ENCODE measurements around the gene TIAM1.

Gene TIAM1, protein sequence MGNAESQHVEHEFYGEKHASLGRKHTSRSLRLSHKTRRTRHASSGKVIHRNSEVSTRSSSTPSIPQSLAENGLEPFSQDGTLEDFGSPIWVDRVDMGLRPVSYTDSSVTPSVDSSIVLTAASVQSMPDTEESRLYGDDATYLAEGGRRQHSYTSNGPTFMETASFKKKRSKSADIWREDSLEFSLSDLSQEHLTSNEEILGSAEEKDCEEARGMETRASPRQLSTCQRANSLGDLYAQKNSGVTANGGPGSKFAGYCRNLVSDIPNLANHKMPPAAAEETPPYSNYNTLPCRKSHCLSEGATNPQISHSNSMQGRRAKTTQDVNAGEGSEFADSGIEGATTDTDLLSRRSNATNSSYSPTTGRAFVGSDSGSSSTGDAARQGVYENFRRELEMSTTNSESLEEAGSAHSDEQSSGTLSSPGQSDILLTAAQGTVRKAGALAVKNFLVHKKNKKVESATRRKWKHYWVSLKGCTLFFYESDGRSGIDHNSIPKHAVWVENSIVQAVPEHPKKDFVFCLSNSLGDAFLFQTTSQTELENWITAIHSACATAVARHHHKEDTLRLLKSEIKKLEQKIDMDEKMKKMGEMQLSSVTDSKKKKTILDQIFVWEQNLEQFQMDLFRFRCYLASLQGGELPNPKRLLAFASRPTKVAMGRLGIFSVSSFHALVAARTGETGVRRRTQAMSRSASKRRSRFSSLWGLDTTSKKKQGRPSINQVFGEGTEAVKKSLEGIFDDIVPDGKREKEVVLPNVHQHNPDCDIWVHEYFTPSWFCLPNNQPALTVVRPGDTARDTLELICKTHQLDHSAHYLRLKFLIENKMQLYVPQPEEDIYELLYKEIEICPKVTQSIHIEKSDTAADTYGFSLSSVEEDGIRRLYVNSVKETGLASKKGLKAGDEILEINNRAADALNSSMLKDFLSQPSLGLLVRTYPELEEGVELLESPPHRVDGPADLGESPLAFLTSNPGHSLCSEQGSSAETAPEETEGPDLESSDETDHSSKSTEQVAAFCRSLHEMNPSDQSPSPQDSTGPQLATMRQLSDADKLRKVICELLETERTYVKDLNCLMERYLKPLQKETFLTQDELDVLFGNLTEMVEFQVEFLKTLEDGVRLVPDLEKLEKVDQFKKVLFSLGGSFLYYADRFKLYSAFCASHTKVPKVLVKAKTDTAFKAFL (N-terminal part only)

DNA sequence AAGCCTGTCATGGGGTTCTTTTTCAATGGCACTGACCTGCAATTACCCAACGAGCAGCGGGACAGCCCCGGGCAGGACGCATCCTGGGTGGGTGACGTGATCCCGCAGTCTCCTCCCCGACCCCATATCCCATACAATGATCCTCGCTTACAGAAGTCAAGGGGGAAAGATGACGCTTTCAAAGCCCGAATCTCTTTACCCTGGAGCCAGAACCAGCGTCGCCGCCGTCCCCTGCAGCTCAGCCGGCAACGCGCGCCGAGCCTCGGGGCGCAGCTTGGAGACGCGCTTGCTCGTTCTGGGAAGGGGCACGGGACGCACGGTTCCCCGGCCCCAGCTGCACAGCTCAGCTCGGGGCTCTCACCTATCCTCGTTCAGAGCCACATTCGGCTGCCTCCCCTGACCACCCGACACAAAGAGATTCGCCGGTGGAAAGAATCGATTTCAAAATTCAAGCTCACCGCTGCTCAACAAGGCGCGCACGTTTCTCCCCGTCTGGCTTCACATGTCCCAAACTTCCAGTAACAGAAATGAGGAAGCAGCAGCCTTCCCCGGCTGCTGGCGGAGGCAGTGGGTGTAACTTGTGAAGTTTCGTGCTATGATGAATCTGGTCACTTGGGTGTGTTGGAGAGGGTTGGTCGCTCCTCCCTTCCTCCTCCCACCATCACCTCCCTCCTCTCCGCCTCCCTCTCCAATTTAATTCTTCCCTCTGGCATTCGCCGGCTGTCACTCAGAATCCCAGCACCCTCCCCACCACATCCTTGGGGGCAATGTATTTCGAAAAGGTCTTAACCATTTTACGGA is at the start of gene TIAM1:
Gene TIAM1 (minus strand): TSS at position 582 of the 801 bp plus-strand sequence. CDS start 77,289 bp downstream, outside the sequence.
- Histone ChIP-seq H3K36me3 (ENCODE audit: insufficient read depth, low read length) (no peaks in the 10 kb centered on the region), H3K27me3 (ENCODE audit: insufficient read depth, low read length) (no peaks in the 10 kb centered on the region), H3K9me3 (ENCODE audit: low read length) (no peaks in the 10 kb centered on the region), H3K4me3 (ENCODE audit: low read length) (peak within 1 kb of the TSS; percentile 64), H3K4me1 (ENCODE audit: insufficient read depth, low read length) (peaks cover 25% of the 10 kb centered on the region), H2AFZ (ENCODE audit: low read depth, low read length) (peak within 1 kb of the TSS; percentile 71)

DNA sequence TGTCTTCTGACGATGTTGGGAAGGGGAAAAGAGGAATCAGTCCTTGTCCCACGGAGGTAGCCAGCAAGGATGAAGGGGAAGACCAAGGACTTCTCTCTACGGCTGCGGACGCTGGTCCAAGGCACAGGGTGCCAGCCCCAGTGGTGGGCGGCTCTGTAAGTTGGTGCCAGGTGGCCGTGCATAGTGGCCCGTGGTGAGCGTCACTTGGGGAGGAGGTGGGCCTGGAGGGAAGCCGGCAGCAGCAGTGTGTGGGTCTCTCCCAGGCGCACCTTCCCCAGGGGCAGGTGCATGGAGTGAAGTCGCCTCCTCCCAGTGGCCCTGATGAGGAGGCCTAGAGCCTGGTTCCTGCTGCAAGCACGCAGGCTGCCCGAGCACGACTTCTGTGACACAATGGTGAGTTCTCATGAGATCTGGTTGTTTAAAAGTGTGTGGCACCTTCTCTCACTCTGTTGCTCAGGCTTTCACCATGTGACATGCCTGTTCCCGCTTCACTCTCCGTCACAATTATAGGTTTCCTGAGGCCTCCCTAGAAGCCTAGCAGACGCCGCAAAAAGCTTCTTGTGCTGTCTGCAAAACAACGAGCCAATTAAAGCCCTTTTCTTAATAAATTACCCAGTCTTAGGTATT is 43.6 kb upstream of the TIAM1 start:
- H3K4me3 ChIP-seq (ENCODE audit: low read length) = no peak overlapping the region
- no peaks in the 10 kb centered on the region for H3K27me3 ChIP-seq (ENCODE audit: insufficient read depth, low read length)
- H3K4me1 ChIP-seq (ENCODE audit: insufficient read depth, low read length) = peaks cover 2% of the 10 kb centered on the region
- H2AFZ ChIP-seq (ENCODE audit: low read depth, low read length) = no peak overlapping the region
- no peaks in the 10 kb centered on the region for H3K36me3 ChIP-seq (ENCODE audit: insufficient read depth, low read length)
- H3K9me3 ChIP-seq (ENCODE audit: low read length) = no peaks in the 10 kb centered on the region

DNA sequence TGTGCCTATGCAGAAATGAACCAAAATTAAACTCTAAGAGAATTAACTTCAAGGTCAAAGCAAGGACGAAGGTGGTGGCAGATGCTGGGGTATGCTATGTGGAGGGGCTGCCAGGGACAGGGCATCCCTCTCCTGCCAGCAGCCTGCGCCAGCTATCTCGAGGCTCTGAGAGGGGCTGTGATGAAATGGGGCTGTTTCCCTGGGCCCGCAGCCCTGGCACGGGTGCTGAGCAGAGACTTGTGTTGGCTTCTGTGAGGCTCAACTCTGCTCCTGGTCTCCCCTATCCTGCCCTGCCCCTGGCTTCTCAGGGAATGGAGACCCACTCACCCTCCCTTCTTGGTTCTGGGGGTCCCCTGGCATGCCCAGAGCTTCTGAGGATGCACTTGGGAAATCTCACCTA is 41.9 kb upstream of the TIAM1 start:
- Histone ChIP-seq H2AFZ (ENCODE audit: low read depth, low read length) (no peak overlapping the region), H3K27me3 (ENCODE audit: insufficient read depth, low read length) (no peaks in the 10 kb centered on the region), H3K4me1 (ENCODE audit: insufficient read depth, low read length) (peaks cover 2% of the 10 kb centered on the region), H3K4me3 (ENCODE audit: low read length) (no peak overlapping the region), H3K9me3 (ENCODE audit: low read length) (no peaks in the 10 kb centered on the region), H3K36me3 (ENCODE audit: insufficient read depth, low read length) (no peaks in the 10 kb centered on the region)

DNA sequence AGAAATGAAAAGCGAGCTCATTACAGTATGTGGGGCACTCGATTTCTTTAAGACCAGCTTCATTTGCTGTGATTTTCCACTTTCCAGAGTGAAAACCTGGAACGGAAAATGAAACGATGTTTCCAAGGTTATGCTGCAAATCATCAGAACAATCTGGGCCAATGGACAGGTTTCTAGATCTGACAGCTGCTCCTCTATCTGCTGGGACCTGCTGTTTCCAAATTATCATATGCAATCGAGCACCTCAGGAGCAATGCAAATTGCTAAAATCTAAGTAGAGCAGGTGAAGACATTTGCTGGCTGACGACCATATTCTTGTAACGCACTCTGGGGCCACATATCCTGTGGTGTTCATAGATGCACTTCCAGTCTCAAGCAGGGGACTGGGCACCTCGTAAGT is 39.7 kb upstream of the TIAM1 start:
- Histone ChIP-seq H3K36me3 (ENCODE audit: insufficient read depth, low read length) (no peaks in the 10 kb centered on the region), H3K4me1 (ENCODE audit: insufficient read depth, low read length) (peaks cover 2% of the 10 kb centered on the region), H3K9me3 (ENCODE audit: low read length) (no peaks in the 10 kb centered on the region), H3K4me3 (ENCODE audit: low read length) (no peak overlapping the region), H2AFZ (ENCODE audit: low read depth, low read length) (no peak overlapping the region), H3K27me3 (ENCODE audit: insufficient read depth, low read length) (no peaks in the 10 kb centered on the region)

DNA sequence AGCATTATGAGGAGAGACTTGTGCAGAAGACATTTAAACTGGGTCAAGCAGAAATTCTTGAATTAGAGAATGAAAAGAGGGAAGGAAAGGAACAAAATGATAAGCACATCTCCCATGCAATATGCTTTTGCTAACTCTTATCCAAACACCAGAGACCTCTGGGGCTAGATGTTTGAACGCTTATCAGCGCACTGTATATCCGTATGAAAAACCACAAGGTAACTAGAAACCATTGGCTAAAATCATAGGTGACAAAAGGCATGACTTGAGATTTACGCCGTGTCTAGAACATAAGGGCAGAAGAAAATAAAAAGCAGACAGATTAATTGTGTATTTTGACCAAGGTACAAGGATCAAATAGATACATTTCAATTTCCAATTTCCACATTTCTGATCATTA is 38.0 kb upstream of the TIAM1 start:
- Histone ChIP-seq H2AFZ (ENCODE audit: low read depth, low read length) (no peak overlapping the region), H3K9me3 (ENCODE audit: low read length) (no peaks in the 10 kb centered on the region), H3K27me3 (ENCODE audit: insufficient read depth, low read length) (no peaks in the 10 kb centered on the region), H3K36me3 (ENCODE audit: insufficient read depth, low read length) (no peaks in the 10 kb centered on the region), H3K4me1 (ENCODE audit: insufficient read depth, low read length) (peaks cover 2% of the 10 kb centered on the region), H3K4me3 (ENCODE audit: low read length) (no peak overlapping the region)

DNA sequence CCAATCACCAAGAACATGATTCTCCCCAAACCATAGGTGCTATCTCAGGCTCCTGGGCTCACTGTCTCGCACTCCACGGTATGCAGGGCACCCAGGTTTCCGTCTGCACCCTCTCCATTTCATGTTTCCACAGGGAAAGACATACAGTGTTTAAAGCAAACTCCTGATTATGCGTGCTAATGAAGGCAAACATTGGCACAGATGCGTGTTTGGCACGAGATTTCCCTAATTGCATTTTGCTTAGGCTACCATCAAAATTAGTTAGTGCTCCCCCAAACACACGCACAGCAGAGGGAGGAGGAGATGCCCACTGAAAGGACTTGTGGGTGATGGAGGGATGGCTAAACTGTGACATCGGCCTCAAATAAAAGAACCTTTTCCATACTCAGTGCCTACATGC is 32.2 kb upstream of the TIAM1 start:
- Histone ChIP-seq H3K9me3 (ENCODE audit: low read length) (no peaks in the 10 kb centered on the region), H3K27me3 (ENCODE audit: insufficient read depth, low read length) (no peaks in the 10 kb centered on the region), H3K4me3 (ENCODE audit: low read length) (no peak overlapping the region), H3K36me3 (ENCODE audit: insufficient read depth, low read length) (no peaks in the 10 kb centered on the region), H3K4me1 (ENCODE audit: insufficient read depth, low read length) (no peaks in the 10 kb centered on the region), H2AFZ (ENCODE audit: low read depth, low read length) (no peak overlapping the region)

DNA sequence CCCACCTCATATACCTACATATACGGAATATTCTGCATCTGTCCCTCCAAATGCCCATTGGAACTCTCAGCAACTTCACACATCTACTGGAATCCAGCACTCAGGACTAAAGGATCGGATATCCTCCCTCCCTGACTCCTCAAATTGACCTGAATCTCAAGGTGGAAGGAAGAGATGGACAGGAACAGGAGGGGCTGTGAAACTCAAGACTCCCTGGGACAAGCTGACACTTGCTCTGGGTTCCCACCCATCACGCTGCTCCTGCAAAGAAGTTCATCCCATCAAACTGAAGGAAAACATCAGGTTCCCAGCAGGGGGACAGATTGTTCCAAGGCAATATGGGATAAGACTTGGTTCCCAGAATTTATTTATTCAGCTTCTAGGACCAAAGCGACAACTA is 30.3 kb upstream of the TIAM1 start:
- Histone ChIP-seq H3K4me3 (ENCODE audit: low read length) (no peak overlapping the region), H3K4me1 (ENCODE audit: insufficient read depth, low read length) (no peaks in the 10 kb centered on the region), H3K36me3 (ENCODE audit: insufficient read depth, low read length) (no peaks in the 10 kb centered on the region), H2AFZ (ENCODE audit: low read depth, low read length) (no peak overlapping the region), H3K27me3 (ENCODE audit: insufficient read depth, low read length) (no peaks in the 10 kb centered on the region), H3K9me3 (ENCODE audit: low read length) (no peaks in the 10 kb centered on the region)

DNA sequence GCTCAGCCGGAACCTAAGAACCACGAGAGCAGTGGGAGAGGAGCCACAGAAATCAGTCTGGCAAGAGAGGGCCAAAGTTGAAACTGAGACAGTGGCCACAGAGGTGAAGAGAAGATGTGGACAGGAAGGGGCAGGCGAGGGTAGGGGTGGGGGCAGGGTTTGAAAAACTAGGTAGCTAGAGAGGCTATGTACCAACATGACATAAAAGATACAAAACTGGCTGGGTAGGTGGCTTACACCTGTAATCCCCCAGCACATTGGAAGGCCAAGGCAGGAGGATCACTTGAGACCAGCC is 28.4 kb upstream of the TIAM1 start:
- H2AFZ ChIP-seq (ENCODE audit: low read depth, low read length) = no peak overlapping the region
- no peaks in the 10 kb centered on the region for H3K36me3 ChIP-seq (ENCODE audit: insufficient read depth, low read length)
- H3K9me3 ChIP-seq (ENCODE audit: low read length) = no peaks in the 10 kb centered on the region
- no peaks in the 10 kb centered on the region for H3K27me3 ChIP-seq (ENCODE audit: insufficient read depth, low read length)
- peaks cover 6% of the 10 kb centered on the region for H3K4me1 ChIP-seq (ENCODE audit: insufficient read depth, low read length)
- H3K4me3 ChIP-seq (ENCODE audit: low read length) = no peak overlapping the region

DNA sequence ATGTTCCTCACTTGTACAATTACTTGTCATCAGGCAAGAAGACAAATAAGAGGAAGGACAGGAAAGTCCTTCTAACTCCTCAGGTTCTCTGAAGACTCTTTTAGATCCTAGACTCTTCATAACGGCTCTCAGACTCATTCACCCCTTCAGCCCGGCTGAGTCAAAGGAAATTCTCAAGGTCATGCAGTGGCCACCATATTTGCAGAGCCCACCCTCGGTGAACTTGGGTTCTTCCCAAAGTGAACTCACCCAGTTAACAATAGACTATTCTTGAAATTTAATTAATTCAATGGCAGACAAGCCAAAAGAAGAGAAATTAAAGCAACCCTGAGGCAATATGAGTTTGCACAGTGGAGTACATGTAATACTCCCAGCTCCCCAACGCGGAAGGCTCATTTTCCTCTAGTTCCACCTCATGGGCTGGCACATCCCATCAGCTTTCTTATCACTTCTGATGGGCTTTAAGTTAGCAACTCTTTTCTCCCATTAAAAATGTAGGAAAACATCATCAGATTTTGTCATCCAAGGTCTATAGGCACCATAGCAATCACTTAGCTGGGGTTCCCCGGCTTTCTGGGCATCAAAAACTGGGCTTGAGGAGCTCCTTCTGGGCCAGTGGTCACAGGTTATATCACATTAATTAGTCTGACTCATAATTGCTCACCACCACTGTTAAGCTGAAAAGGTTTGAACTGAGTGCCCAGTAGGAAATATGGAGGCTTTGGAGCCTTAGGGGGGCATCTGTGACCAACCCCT is 27.8 kb upstream of the TIAM1 start:
- Histone ChIP-seq H3K9me3 (ENCODE audit: low read length) (no peaks in the 10 kb centered on the region), H2AFZ (ENCODE audit: low read depth, low read length) (no peak overlapping the region), H3K4me1 (ENCODE audit: insufficient read depth, low read length) (peaks cover 10% of the 10 kb centered on the region), H3K27me3 (ENCODE audit: insufficient read depth, low read length) (no peaks in the 10 kb centered on the region), H3K4me3 (ENCODE audit: low read length) (no peak overlapping the region), H3K36me3 (ENCODE audit: insufficient read depth, low read length) (no peaks in the 10 kb centered on the region)

DNA sequence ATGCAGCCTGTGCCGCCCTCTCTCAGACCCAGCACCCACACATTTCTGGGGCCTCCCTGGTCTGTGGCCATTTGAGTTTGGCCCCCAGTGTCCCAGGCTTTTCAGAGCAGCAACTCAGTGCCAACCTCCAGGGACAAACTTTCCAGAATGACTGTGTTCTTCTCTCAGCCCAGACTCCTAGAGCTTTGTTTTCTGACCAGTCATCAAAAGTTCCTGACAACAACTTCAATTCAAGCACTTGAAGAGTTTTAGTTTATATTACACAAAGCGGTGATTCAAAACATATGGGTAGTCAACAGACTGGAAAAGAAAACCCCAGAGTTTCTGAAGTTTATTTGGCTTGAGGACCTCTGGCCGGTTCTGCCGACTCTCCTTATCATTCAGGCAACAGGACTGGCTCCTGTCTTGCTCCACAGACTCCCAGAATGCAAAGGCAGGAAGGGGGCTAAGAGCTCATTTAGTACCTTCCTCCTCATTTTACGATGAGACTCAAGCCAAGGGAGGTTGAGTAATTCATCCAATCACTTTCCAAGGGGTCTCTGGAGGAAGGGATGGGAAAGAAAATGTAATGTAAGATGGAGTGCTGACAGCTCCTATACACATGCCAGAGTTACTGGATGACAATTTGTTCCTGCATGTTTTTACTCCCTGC is 27.0 kb upstream of the TIAM1 start:
- no peak overlapping the region for H2AFZ ChIP-seq (ENCODE audit: low read depth, low read length)

DNA sequence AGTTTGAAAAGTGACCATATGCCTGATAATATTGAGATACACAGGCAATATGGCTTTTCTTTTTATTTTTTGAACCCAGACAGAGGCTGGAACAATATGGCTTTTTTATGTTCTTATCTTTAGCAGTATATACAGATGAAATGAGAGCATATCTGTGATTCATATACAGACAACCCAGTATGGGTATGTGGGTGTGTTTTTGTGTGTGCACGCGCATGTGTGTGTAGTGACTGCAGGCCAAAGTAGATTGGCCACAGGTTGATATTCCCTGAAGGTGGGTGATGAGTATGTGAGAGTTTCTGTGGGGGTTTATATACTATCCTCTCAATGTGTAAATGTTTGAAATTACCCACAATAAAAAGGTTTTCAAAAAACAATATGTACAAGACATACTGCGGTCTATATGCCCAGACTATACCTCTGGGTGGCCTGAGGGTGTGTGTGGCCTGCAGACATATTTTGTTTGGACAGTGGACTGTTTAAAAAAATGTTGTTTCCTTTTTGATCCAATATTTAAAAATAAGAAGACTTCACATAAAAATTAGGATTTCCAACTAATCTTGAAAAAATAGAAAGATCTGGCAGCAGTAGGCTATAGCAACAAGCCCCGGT is 26.3 kb upstream of the TIAM1 start:
- Histone ChIP-seq H3K36me3 (ENCODE audit: insufficient read depth, low read length) (no peaks in the 10 kb centered on the region), H3K27me3 (ENCODE audit: insufficient read depth, low read length) (no peaks in the 10 kb centered on the region), H3K4me3 (ENCODE audit: low read length) (no peak overlapping the region), H2AFZ (ENCODE audit: low read depth, low read length) (no peak overlapping the region), H3K4me1 (ENCODE audit: insufficient read depth, low read length) (peaks cover 10% of the 10 kb centered on the region), H3K9me3 (ENCODE audit: low read length) (no peaks in the 10 kb centered on the region)

More for the DNA sequence above, 27.0 kb upstream of the TIAM1 start:
- no peaks in the 10 kb centered on the region for H3K9me3 ChIP-seq (ENCODE audit: low read length)
- H3K4me3 ChIP-seq (ENCODE audit: low read length) = no peak overlapping the region
- no peaks in the 10 kb centered on the region for H3K27me3 ChIP-seq (ENCODE audit: insufficient read depth, low read length)
- no peaks in the 10 kb centered on the region for H3K36me3 ChIP-seq (ENCODE audit: insufficient read depth, low read length)
- H3K4me1 ChIP-seq (ENCODE audit: insufficient read depth, low read length) = peaks cover 10% of the 10 kb centered on the region

Data from neuron (in vitro differentiated cells).